Endometrium (tissue), 2 donors: ENCODE data around the gene LRRC3.

Experiments used
- FAIRE-seq: peaks from 2 replicates; lab custom pipeline; 2012; peaks lifted over from hg19 to GRCh38; lab: Jason Lieb, UNC
- donor health status: control.
- donor health status: control.

LRRC3 gene

GRCh38 chr21:44511219-44511937, 56.1 kb downstream of the LRRC3 start:
- FAIRE-seq = no peak
